Measurements from ENCODE around the gene KCNMB4. TPM values are rescaled to one million over a fixed set of nuclear protein-coding genes. Genes with fewer than 3 reads are reported as not detected.

The KCNMB4 gene
- total RNA-seq (1 to 10 TPM in 1 of 2 experiments, under 1 TPM in 1; 0.67 to 1.1 TPM), polyA plus RNA-seq (under 1 TPM; 0.34 to 0.49 TPM)

DNA sequence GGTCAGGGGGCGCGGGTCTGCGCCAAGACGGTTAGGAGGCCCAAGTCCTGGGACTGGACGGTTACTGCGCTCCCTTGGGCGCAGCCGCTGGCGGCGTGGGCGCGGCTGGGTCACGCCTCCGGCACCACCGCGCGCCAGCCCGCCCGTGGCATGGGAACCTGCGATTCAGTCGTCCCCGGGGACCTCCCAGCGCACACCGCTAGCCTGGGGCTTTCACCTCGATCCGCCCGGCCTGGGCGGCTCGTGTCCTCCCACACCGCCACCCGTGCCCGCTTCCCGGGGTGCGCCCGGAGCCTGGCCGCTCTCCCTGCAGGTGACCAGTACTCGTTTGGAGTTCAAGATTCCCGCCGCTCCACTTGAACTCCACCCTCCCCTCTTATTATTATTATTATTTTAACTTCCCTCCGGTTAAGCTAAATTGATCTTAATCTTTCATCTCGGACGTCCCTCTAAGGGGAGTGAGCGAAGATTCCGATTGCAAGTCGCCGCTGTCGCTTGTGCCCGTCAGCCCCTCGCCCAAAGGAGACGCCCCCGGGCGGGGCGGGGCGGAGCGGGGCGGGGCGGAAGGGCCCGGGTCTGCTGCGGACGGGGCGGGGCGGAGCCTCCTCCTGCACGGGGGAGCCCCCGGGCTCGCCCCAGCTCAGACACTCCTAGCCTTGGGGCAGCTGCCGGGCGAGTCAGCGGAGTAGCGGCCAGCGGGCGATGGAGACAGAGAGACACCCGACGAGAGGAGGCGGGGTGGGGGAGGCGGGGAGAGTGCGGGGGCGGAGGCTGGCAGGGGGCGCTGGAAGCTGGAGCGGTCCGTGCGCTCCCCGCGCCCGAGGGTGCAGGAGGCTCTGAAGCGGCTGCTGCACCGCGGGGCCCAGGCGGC is at the start of gene KCNMB4:
Gene KCNMB4 (plus strand): TSS at position 643 of the 871 bp plus-strand sequence. CDS start 445 bp downstream, outside the sequence.
- ChIA-PET POLR2A (ENCODE audit: partially characterized antibody) (interaction anchor here (0.8 to 2.7 kb wide), 5 partner anchors 9 to 122 kb away, joined by 3 to 24 read pairs (median 4); partner anchors contain the start of gene CNOT2), CTCF (ENCODE audit: partially characterized antibody) (interaction anchor here (0.9 kb wide), 1 partner anchor 122 kb away, joined by 3 read pairs; no protein-coding TSS in a partner anchor)
- H3K4me1 Mint-ChIP-seq: peaks cover 8 to 22% (median 18%) of the 10 kb centered on the region in 4 donors
- peak; percentile 59 to 78 (median 63) for DNase-seq
- intact Hi-C loops (cut with micrococcal nuclease): loop anchor here (1.0 to 5.0 kb wide), 5 partner anchors 8 to 1471 kb away; partner anchors contain the start of genes CNOT2, RAB3IP and TBC1D15
- H3K9me3 Mint-ChIP-seq: no peaks in the 10 kb centered on the region
- H3K36me3 ChIP-seq (ENCODE audit: insufficient read depth, low read length): no peaks in the 10 kb centered on the region
- peak within 1 kb of the TSS in 6 of 7 donors; percentile 65 to 89 (median 85) for H3K27ac Mint-ChIP-seq
- peaks cover 0 to 5% of the 10 kb centered on the region in 2 donors for H3K36me3 Mint-ChIP-seq
- peak within 1 kb of the TSS; percentile 3 for H3K27ac ChIP-seq (ENCODE audit: low read depth, low read length)
- H3K9me3 ChIP-seq (ENCODE audit: control insufficient read depth in 1 of 2, low read length in 2 of 2): no peaks in the 10 kb centered on the region
- peak within 1 kb of the TSS; percentile 92 to 99 (median 94) for H3K4me3 Mint-ChIP-seq
- H3K27me3 Mint-ChIP-seq: peaks cover 2 to 4% of the 10 kb centered on the region in 2 donors
- peaks cover 14% of the 10 kb centered on the region for H3K4me1 ChIP-seq (ENCODE audit: insufficient read depth, low read length)
- H3K4me3 ChIP-seq (ENCODE audit: low read length in 2 of 2): peak within 1 kb of the TSS; percentile 11 to 78
- peaks cover 8% of the 10 kb centered on the region for H3K27me3 ChIP-seq (ENCODE audit: insufficient read depth, low read length)

DNA sequence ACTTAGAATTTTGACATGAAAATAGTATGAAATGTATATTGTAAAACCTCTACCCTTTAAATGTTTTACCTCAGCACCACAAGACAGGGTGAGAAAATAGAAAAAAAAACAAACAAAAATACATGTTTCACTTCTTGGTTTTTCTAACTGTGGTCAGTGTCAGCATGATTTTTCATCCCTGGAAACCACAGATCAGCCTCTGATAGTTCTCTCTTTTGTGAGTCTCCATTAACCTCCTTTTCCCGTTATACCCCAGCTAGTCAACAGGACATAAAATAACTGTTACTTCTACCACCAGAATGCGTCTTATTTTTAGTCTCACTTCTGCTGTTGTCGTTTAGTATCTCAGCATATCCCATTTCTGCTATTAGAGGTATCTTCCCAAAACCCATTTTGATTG is 48.3 kb upstream of the KCNMB4 start:
- H3K36me3 ChIP-seq (ENCODE audit: insufficient read depth, low read length): no peaks in the 10 kb centered on the region
- H3K27ac Mint-ChIP-seq: peak overlapping the region in 1 of 7 donors; percentile 74
- no peak overlapping the region for H3K4me3 ChIP-seq (ENCODE audit: low read length in 2 of 2)
- H3K4me3 Mint-ChIP-seq: peak overlapping the region in 1 of 8 donors; percentile 3
- H3K27me3 ChIP-seq (ENCODE audit: insufficient read depth, low read length): no peaks in the 10 kb centered on the region
- no peaks in the 10 kb centered on the region for H3K9me3 ChIP-seq (ENCODE audit: control insufficient read depth in 1 of 2, low read length in 2 of 2)
- ChIA-PET CTCF (ENCODE audit: partially characterized antibody) (no interaction called here), POLR2A (ENCODE audit: partially characterized antibody) (no interaction called here)
- H3K4me1 Mint-ChIP-seq: peaks cover 28 to 57% (median 43%) of the 10 kb centered on the region in 4 donors
- H3K27me3 Mint-ChIP-seq: no peaks in the 10 kb centered on the region
- peaks cover 19% of the 10 kb centered on the region for H3K4me1 ChIP-seq (ENCODE audit: insufficient read depth, low read length)
- intact Hi-C loops (cut with micrococcal nuclease): no loop called here
- H3K36me3 Mint-ChIP-seq: peaks cover 23 to 26% of the 10 kb centered on the region in 2 donors
- H3K9me3 Mint-ChIP-seq: no peaks in the 10 kb centered on the region
- DNase-seq: no peak
- H3K27ac ChIP-seq (ENCODE audit: low read depth, low read length): no peak overlapping the region

- H3K27ac Mint-ChIP-seq: no peak overlapping the region
Measured at GRCh38 chr12:70319605-70320004, 46.5 kb upstream of the KCNMB4 start.

GRCh38 chr12:70321191-70321590 is 44.9 kb upstream of the KCNMB4 start:
- ChIA-PET CTCF (ENCODE audit: partially characterized antibody) (no interaction called here), POLR2A (ENCODE audit: partially characterized antibody) (no interaction called here)
- H3K4me1 ChIP-seq (ENCODE audit: insufficient read depth, low read length): peaks cover 15% of the 10 kb centered on the region
- H3K9me3 ChIP-seq (ENCODE audit: control insufficient read depth in 1 of 2, low read length in 2 of 2): no peaks in the 10 kb centered on the region
- no peak overlapping the region for H3K27ac ChIP-seq (ENCODE audit: low read depth, low read length)
- DNase-seq: no peak
- Mint-ChIP-seq H3K27ac (no peak overlapping the region), H3K27me3 (no peaks in the 10 kb centered on the region), H3K9me3 (no peaks in the 10 kb centered on the region), H3K4me3 (no peak overlapping the region), H3K36me3 (peaks cover 32 to 33% of the 10 kb centered on the region in 2 donors), H3K4me1 (peaks cover 19 to 52% (median 29%) of the 10 kb centered on the region in 4 donors)
- no peak overlapping the region for H3K4me3 ChIP-seq (ENCODE audit: low read length in 2 of 2)
- no peaks in the 10 kb centered on the region for H3K36me3 ChIP-seq (ENCODE audit: insufficient read depth, low read length)
- H3K27me3 ChIP-seq (ENCODE audit: insufficient read depth, low read length): no peaks in the 10 kb centered on the region
- intact Hi-C loops (cut with micrococcal nuclease): no loop called here

More at GRCh38 chr12:70319605-70320004, 46.5 kb upstream of the KCNMB4 start:
- ChIA-PET POLR2A (ENCODE audit: partially characterized antibody) (no interaction called here), CTCF (ENCODE audit: partially characterized antibody) (interaction anchor here (1.4 to 1.5 kb wide), 2 partner anchors 14 to 15 kb away, joined by 3 read pairs; no protein-coding TSS in a partner anchor)
- Histone ChIP-seq H3K27ac (ENCODE audit: low read depth, low read length) (no peak overlapping the region), H3K4me3 (ENCODE audit: low read length in 2 of 2) (no peak overlapping the region), H3K4me1 (ENCODE audit: insufficient read depth, low read length) (peaks cover 15% of the 10 kb centered on the region), H3K27me3 (ENCODE audit: insufficient read depth, low read length) (no peaks in the 10 kb centered on the region), H3K36me3 (ENCODE audit: insufficient read depth, low read length) (no peaks in the 10 kb centered on the region), H3K9me3 (ENCODE audit: control insufficient read depth in 1 of 2, low read length in 2 of 2) (no peaks in the 10 kb centered on the region)
- intact Hi-C loops (cut with micrococcal nuclease): no loop called here
- H3K36me3 Mint-ChIP-seq: peaks cover 30 to 34% of the 10 kb centered on the region in 2 donors
- H3K9me3 Mint-ChIP-seq: no peaks in the 10 kb centered on the region
- peaks cover 25 to 57% (median 34%) of the 10 kb centered on the region in 4 donors for H3K4me1 Mint-ChIP-seq
- H3K4me3 Mint-ChIP-seq: no peak overlapping the region
- no peaks in the 10 kb centered on the region for H3K27me3 Mint-ChIP-seq
- DNase-seq: no peak

DNA sequence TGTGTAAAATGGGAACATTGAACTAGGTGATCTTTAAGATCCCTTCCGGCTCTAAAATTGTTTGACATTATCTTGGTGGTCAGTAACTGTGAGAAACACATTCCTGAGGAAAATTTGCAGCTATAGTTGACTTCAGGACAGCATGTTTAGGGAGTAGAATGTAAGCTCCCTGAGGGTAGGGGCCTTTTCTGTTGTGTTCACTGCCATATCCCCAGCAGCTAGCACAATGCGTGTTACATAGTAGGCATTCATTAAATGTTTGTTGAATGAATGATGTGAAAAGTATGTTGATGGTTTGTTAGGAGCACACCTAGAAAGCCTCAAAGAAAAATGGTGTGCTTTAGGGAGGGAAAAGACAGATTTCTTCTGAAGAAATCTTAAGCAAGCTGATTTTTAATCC is 38.5 kb upstream of the KCNMB4 start:
- DNase-seq: no peak
- intact Hi-C loops (cut with micrococcal nuclease): no loop called here
- Mint-ChIP-seq H3K4me3 (no peak overlapping the region), H3K27me3 (no peaks in the 10 kb centered on the region), H3K36me3 (peaks cover 42 to 47% of the 10 kb centered on the region in 2 donors), H3K27ac (peak overlapping the region in 1 of 7 donors; percentile 12), H3K4me1 (peaks cover 27 to 52% (median 39%) of the 10 kb centered on the region in 4 donors), H3K9me3 (no peaks in the 10 kb centered on the region)
- H3K36me3 ChIP-seq (ENCODE audit: insufficient read depth, low read length): peaks cover 8% of the 10 kb centered on the region
- no peaks in the 10 kb centered on the region for H3K9me3 ChIP-seq (ENCODE audit: control insufficient read depth in 1 of 2, low read length in 2 of 2)
- H3K4me3 ChIP-seq (ENCODE audit: low read length in 2 of 2): no peak overlapping the region
- peaks cover 3% of the 10 kb centered on the region for H3K4me1 ChIP-seq (ENCODE audit: insufficient read depth, low read length)
- no peak overlapping the region for H3K27ac ChIP-seq (ENCODE audit: low read depth, low read length)
- ChIA-PET POLR2A (ENCODE audit: partially characterized antibody) (interaction anchor here (0.7 kb wide), 1 partner anchor 39 kb away, joined by 4 read pairs; the partner anchor contains the start of gene KCNMB4), CTCF (ENCODE audit: partially characterized antibody) (interaction anchor here (1.0 kb wide), 1 partner anchor 12 kb away, joined by 3 read pairs; no protein-coding TSS in a partner anchor)
- no peaks in the 10 kb centered on the region for H3K27me3 ChIP-seq (ENCODE audit: insufficient read depth, low read length)

DNA sequence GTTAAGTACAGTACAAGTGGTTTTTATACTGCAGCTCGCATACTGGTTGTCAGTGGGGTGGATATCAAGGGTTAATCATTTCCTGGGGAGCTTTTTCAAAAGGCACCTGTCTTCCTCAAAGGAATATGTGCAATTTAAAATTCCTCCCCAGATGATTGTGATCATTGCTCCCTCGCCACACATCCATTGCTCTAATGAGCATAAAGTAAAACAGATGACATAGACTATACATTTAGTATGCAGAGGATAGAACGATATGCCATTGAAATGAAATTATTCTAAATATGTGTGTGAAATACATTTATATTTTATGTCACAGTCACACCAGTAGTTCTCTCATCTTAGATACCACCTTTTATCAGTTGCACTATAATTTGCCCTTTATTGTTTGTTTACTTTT is 36.4 kb upstream of the KCNMB4 start:
- DNase-seq: no peak
- peaks cover 30 to 36% of the 10 kb centered on the region in 2 donors for H3K36me3 Mint-ChIP-seq
- no peak overlapping the region for H3K4me3 Mint-ChIP-seq
- no peak overlapping the region for H3K27ac ChIP-seq (ENCODE audit: low read depth, low read length)
- H3K4me1 Mint-ChIP-seq: peaks cover 21 to 40% (median 34%) of the 10 kb centered on the region in 4 donors
- POLR2A ChIA-PET (ENCODE audit: partially characterized antibody): no interaction called here
- intact Hi-C loops (cut with micrococcal nuclease): no loop called here
- H3K27ac Mint-ChIP-seq: no peak overlapping the region
- CTCF ChIA-PET (ENCODE audit: partially characterized antibody): no interaction called here
- H3K9me3 Mint-ChIP-seq: no peaks in the 10 kb centered on the region
- no peaks in the 10 kb centered on the region for H3K27me3 Mint-ChIP-seq
- H3K27me3 ChIP-seq (ENCODE audit: insufficient read depth, low read length): no peaks in the 10 kb centered on the region
- no peaks in the 10 kb centered on the region for H3K9me3 ChIP-seq (ENCODE audit: control insufficient read depth in 1 of 2, low read length in 2 of 2)
- H3K4me1 ChIP-seq (ENCODE audit: insufficient read depth, low read length): peaks cover 3% of the 10 kb centered on the region
- H3K4me3 ChIP-seq (ENCODE audit: low read length in 2 of 2): no peak overlapping the region
- H3K36me3 ChIP-seq (ENCODE audit: insufficient read depth, low read length): peaks cover 8% of the 10 kb centered on the region

DNA sequence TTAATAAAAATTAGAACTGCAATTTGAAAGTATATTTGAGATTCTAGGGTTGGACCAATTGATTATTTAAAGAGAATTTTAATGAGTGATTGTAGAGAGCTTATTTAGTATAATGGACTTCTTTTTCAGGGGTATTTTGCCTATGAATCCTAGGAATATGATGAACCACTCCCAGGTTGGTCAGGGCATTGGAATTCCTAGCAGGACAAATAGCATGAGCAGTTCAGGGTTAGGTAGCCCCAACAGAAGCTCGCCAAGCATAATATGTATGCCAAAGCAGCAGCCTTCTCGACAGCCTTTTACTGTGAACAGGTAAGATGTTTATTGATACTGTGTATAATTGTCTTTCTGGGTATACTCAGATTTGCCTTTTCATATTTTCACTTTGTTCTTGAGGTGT is 35.9 kb upstream of the KCNMB4 start:
- no peak overlapping the region for H3K27ac ChIP-seq (ENCODE audit: low read depth, low read length)
- Mint-ChIP-seq H3K4me1 (peaks cover 23 to 35% (median 32%) of the 10 kb centered on the region in 4 donors), H3K27ac (no peak overlapping the region), H3K4me3 (no peak overlapping the region), H3K9me3 (no peaks in the 10 kb centered on the region), H3K36me3 (peaks cover 31 to 36% of the 10 kb centered on the region in 2 donors), H3K27me3 (no peaks in the 10 kb centered on the region)
- H3K4me3 ChIP-seq (ENCODE audit: low read length in 2 of 2): no peak overlapping the region
- H3K9me3 ChIP-seq (ENCODE audit: control insufficient read depth in 1 of 2, low read length in 2 of 2): no peaks in the 10 kb centered on the region
- no peaks in the 10 kb centered on the region for H3K27me3 ChIP-seq (ENCODE audit: insufficient read depth, low read length)
- ChIA-PET CTCF (ENCODE audit: partially characterized antibody) (no interaction called here), POLR2A (ENCODE audit: partially characterized antibody) (no interaction called here)
- H3K36me3 ChIP-seq (ENCODE audit: insufficient read depth, low read length): peaks cover 8% of the 10 kb centered on the region
- no peak for DNase-seq
- H3K4me1 ChIP-seq (ENCODE audit: insufficient read depth, low read length): peaks cover 3% of the 10 kb centered on the region
- intact Hi-C loops (cut with micrococcal nuclease): no loop called here
